Fibroblast of skin of back (primary cell): Measurements from ENCODE around the gene SYNGR3.
A peak's percentile ranks its signal among the peaks of the same experiment; 100 is the strongest.
"Not testable (repeated sequence)": the region's sequence is repeated elsewhere in the genome, so short reads cannot be mapped to it uniquely, and the experiment has no call there.

Experiments used
- DNase-seq: peaks from one replicate; pipeline ENCODE4 v3.0.0-alpha.2; 2013

Gene SYNGR3

GRCh38 chr16:1959269-1960039 lies 30.3 kb upstream of the SYNGR3 start, which contains the start of gene NDUFB10:
TSS of gene NDUFB10 (plus strand) at chr16:1959538. CDS start at chr16:1959625, 87 bp downstream.
- DNase-seq, result peak; percentile 88

GRCh38 chr16:1960665-1961630 lies 28.8 kb upstream of the SYNGR3 start:
- peak; percentile 43 for DNase-seq

GRCh38 chr16:1961651-1962067 lies 28.1 kb upstream of the SYNGR3 start:
- DNase-seq, result no peak

- not testable (repeated sequence) for DNase-seq
These were observed 27.3 kb upstream of the SYNGR3 start for GRCh38 chr16:1962161-1963153.

- DNase-seq, result peak; percentile 26
These were observed 25.8 kb upstream of the SYNGR3 start for GRCh38 chr16:1963806-1964505.

- DNase-seq, result peak; percentile 98
These were observed 25.0 kb upstream of the SYNGR3 start, which contains the start of gene RPS2 for GRCh38 chr16:1964506-1965395. TSS of gene RPS2 (minus strand) at chr16:1964826. CDS start at chr16:1964625, 201 bp downstream.

- DNase-seq, result no peak
These were observed 24.3 kb upstream of the SYNGR3 start for GRCh38 chr16:1965396-1966001.

GRCh38 chr16:1966460-1966859 lies 23.3 kb upstream of the SYNGR3 start, which contains the start of gene RNF151:
TSS of gene RNF151 (plus strand) at chr16:1966856. CDS start at chr16:1966882, 26 bp downstream.
- DNase-seq, result no peak

- DNase-seq, result no peak
These were observed 21.4 kb upstream of the SYNGR3 start for GRCh38 chr16:1968146-1968953.

- DNase-seq, result peak; percentile 96
These were observed 17.8 kb upstream of the SYNGR3 start, which contains the start of gene TBL3 for GRCh38 chr16:1971796-1972489. TSS of gene TBL3 (plus strand) at chr16:1972053. CDS start at chr16:1972165, 112 bp downstream.

GRCh38 chr16:1972490-1972877 lies 17.3 kb upstream of the SYNGR3 start:
- peak; percentile 30 for DNase-seq

- DNase-seq, result no peak
These were observed 16.2 kb upstream of the SYNGR3 start for GRCh38 chr16:1973461-1974156.

GRCh38 chr16:1974157-1975070 lies 15.4 kb upstream of the SYNGR3 start:
- no peak for DNase-seq

GRCh38 chr16:1975432-1976215 lies 14.1 kb upstream of the SYNGR3 start:
- no peak for DNase-seq

GRCh38 chr16:1976216-1976520 lies 13.6 kb upstream of the SYNGR3 start:
- no peak for DNase-seq
